ENCODE data around the gene APLP2.
"Not testable (repeated sequence)": the region's sequence is repeated elsewhere in the genome, so short reads cannot be mapped to it uniquely, and the experiment has no call there.

APLP2 gene

GRCh38 chr11:130069659-130070108 is at the start of gene APLP2:
APLP2 (plus strand) TSS chr11:130069894; CDS start chr11:130069978, 84 bp downstream.
- peak; percentile 97 for DNase-seq

GRCh38 chr11:130020323-130020722 is 49.4 kb upstream of the APLP2 start:
- DNase-seq, result no peak

- DNase-seq, result not testable (repeated sequence)
Observed at GRCh38 chr11:130021606-130022005, 48.1 kb upstream of the APLP2 start.

GRCh38 chr11:130022799-130023198 is 46.9 kb upstream of the APLP2 start:
- DNase-seq, result no peak

- DNase-seq, result no peak
Observed at GRCh38 chr11:130023204-130023603, 46.5 kb upstream of the APLP2 start.

DNA sequence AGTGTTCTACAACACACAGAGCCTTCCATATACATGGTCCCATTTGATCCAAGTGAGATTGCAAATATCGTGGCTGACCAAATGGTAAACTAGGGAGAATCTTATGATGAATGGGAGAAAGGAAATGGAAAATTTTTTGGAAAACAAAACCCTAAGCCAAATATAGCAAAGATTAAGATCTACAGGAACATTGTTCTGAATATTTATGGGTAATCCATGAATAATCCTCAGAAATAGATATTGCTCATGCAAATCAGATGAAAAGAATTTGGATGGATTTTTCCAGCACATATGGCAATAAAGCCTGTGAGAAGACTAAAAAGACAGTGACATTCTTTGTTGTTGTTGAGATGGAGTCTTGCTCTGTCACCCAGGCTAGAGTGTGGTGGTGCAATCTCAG is 45.3 kb upstream of the APLP2 start:
- DNase-seq, result no peak

DNA sequence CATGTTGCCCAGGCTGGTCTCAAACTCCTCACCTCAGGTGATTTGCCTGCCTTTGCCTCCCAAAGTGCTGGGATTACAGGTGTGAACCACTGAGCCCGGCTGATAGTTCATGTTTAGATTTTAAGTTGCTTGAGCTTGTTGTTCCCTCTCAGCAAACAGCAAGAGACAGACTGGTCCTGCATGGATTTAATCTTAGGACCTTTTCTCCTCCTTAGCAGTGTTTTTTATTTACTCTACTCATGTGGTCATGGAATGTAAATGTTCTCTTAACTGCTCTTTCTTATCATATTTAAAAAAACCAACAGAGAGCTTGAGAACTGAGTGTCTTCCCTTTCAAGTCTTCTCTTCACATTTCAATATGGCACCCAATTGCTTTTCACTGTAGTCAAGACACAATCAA is 44.3 kb upstream of the APLP2 start:
- DNase-seq, result no peak

- DNase-seq, result no peak
Observed at GRCh38 chr11:130029137-130029536, 40.6 kb upstream of the APLP2 start.

- no peak for DNase-seq
Observed at GRCh38 chr11:130031056-130031455, 38.6 kb upstream of the APLP2 start.

GRCh38 chr11:130031945-130032344 is 37.7 kb upstream of the APLP2 start:
- DNase-seq, result no peak

GRCh38 chr11:130032931-130033330 is 36.8 kb upstream of the APLP2 start:
- DNase-seq, result no peak

- DNase-seq, result no peak
Observed at GRCh38 chr11:130034236-130034635, 35.5 kb upstream of the APLP2 start.

- DNase-seq, result no peak
Observed at GRCh38 chr11:130037058-130037457, 32.6 kb upstream of the APLP2 start.

GRCh38 chr11:130037881-130038585 is 31.7 kb upstream of the APLP2 start:
- no peak for DNase-seq

- no peak for DNase-seq
Observed at GRCh38 chr11:130040281-130040940, 29.3 kb upstream of the APLP2 start.

GRCh38 chr11:130042093-130042591 is 27.6 kb upstream of the APLP2 start:
- DNase-seq, result no peak

DNA sequence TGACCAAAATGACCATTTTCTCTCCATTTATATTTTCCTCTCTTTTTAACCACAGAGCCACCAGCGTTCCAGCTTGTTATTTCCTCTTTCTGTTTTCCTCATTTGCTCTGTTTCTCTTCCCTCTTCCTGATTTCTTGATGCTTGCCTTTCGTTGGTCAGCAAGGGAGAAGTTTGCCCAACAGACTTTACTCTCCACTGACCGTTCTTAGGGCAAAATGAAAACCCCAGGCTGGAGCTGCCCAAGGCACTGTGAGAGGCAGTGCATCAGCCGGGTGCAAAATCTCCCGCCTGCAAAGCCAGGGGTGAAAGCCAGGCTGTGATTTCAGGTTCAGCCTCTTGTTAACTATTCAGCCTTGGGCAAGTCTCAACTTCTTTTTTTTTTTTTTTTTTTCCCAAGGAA is 26.1 kb upstream of the APLP2 start:
- no peak for DNase-seq

GRCh38 chr11:130047141-130047540 is 22.6 kb upstream of the APLP2 start:
- no peak for DNase-seq

GRCh38 chr11:130049328-130049771 is 20.3 kb upstream of the APLP2 start:
- DNase-seq, result no peak

- no peak for DNase-seq
Observed at GRCh38 chr11:130050257-130050656, 19.4 kb upstream of the APLP2 start.

DNA sequence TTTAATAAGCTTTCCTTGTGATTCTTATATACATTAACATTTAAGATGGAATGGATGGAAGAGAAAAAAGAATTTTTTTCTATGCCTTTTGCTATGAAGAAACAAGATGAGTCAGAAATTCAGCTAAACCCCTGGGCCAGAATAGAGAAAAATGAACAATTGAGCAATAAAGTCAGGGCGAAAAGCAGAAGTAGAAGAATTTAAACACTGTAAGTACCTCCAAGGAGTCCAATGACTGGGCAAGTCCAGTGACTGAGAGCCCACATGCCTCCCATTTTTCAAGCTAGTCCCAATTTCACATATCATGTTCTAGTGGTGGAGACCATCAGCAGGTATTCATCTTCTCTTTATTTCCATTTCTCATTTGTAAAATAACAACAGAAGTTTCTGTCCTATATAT is 18.6 kb upstream of the APLP2 start:
- no peak for DNase-seq

DNA sequence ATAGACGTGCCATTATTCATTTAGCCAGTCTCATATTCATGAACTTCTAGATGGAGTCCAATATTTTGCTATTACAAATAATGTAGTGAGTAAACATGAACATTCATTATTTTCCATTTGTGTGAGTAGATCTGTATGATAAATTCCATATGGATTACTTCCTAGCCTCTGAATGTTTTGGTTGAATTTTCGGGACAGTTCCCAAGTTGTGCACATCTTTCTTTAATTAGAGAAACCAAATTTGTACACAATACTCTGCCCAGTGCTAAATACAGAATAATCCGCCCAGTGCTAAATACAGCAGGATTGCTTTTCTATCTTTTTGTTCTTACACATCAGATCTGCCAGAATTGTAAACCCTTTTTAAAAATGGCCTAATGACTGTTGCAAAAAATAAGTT is 17.1 kb upstream of the APLP2 start:
- no peak for DNase-seq

GRCh38 chr11:130054966-130055365 is 14.7 kb upstream of the APLP2 start:
- DNase-seq, result no peak

DNA sequence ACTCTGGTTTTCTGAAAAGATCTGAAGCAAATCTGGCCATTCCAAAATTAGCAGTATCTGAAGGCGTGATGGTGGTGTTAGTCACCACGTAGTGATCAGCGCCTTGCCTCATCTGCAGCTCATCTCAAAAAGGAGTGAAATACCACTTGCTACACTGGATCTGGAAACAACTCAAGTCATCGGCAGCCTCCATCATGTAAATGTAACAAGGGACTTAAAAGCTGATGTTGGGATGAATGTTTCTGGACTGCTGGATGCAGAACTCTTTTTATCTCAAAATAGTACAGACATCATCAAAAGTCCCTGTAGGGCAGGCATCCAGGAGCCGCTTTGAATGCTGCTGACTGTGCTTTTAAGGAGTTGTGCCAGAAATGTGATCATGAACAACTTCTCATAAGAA is 14.1 kb upstream of the APLP2 start:
- no peak for DNase-seq
